H1 (cell line): ENCODE data around the gene FREM2. TPM values are rescaled to one million over a fixed set of nuclear protein-coding genes. Genes with fewer than 3 reads are reported as not detected.

ENCODE experiments used
- CTCF ChIA-PET: fragments of 300-600 bp; sonication (Branson Sonifier 250); formaldehyde crosslinking; loops from one replicate; lab custom pipeline; 2021; ENCODE audit not compliant: partially characterized antibody; lab: Charles Lee
- POLR2A ChIA-PET: fragments of 300-600 bp; sonication (Branson Sonifier 250); formaldehyde crosslinking; loops from one replicate; lab custom pipeline; 2021; ENCODE audit warnings: inconsistent platforms; ENCODE audit not compliant: partially characterized antibody; lab: Charles Lee
- DNase-seq, 2 experiments: peaks; one replicate each; pipeline versions ENCODE4 v3.0.0 to v3.0.0-alpha.2; 2010 to 2022; ENCODE audit warnings: low spot score in 2 of 2, low read depth in 1 of 2, mixed read lengths in 1 of 2
- FAIRE-seq: peaks from 2 replicates; lab custom pipeline; 2011; peaks lifted over from hg19 to GRCh38; lab: Jason Lieb, UNC
- H2AFZ ChIP-seq: 2 replicates; pipeline ENCODE4 v1.8.1; 2012; ENCODE audit warnings: low read length, inconsistent platforms
- H2AK5ac ChIP-seq: 2 replicates; pipeline ENCODE4 v1.6.1; 2013; ENCODE audit warnings: low read depth, low read length
- H2BK120ac ChIP-seq: replicated peaks from 2 replicates; pipeline ENCODE3; 2013; ENCODE audit warnings: low read depth, low read length, inconsistent platforms
- H2BK12ac ChIP-seq: 2 replicates; pipeline ENCODE4 v1.6.1; 2013; ENCODE audit warnings: low read depth, low read length
- H2BK15ac ChIP-seq: 2 replicates; pipeline ENCODE4 v1.6.1; 2013; ENCODE audit warnings: low read length
- H2BK20ac ChIP-seq: 2 replicates; pipeline ENCODE4 v1.6.1; 2013; ENCODE audit warnings: low read length
- H2BK5ac ChIP-seq: 2 replicates; pipeline ENCODE4 v1.6.1; 2013; ENCODE audit warnings: low read depth, low read length
- H3K14ac ChIP-seq: 2 replicates; pipeline ENCODE4 v1.6.1; 2013; ENCODE audit warnings: inconsistent platforms; ENCODE audit not compliant: insufficient read length
- H3K18ac ChIP-seq: 2 replicates; pipeline ENCODE4 v1.6.1; 2013; ENCODE audit warnings: low read length; ENCODE audit errors: extremely low read depth
- H3K23ac ChIP-seq: 2 replicates; pipeline ENCODE4 v1.6.1; 2013; ENCODE audit warnings: inconsistent platforms; ENCODE audit not compliant: insufficient read length
- H3K23me2 ChIP-seq: 2 replicates; pipeline ENCODE4 v1.6.1; 2013; ENCODE audit warnings: low read depth, low read length
- H3K27ac ChIP-seq: 2 replicates; pipeline ENCODE4 v1.6.1; 2011; ENCODE audit warnings: low read depth, low read length, inconsistent platforms
- H3K27me3 ChIP-seq, 4 experiments: replicated peaks in 1 of 4; 1 replicate in 1 of 4; 2 replicates in 3 of 4; pipeline versions ENCODE4 v1.6.1 to v1.8.1; 2011 to 2013; ENCODE audit warnings: low read length in 3 of 4, mild to moderate bottlenecking in 3 of 4, inconsistent platforms in 2 of 4, mixed read lengths in 2 of 4, moderate library complexity in 1 of 4; ENCODE audit not compliant: control insufficient read depth in 3 of 4, insufficient read depth in 3 of 4; ENCODE audit errors: extremely low read depth in 1 of 4
- H3K36me3 ChIP-seq, 4 experiments: 2 replicates each; pipeline versions ENCODE4 v1.6.1 to v1.8.1; 2011 to 2013; ENCODE audit warnings: mild to moderate bottlenecking in 4 of 4, low read length in 3 of 4, moderate library complexity in 2 of 4, control low read depth in 1 of 4, inconsistent platforms in 1 of 4; ENCODE audit not compliant: insufficient read depth in 4 of 4, control insufficient read depth in 2 of 4
- H3K4ac ChIP-seq: replicated peaks from 2 replicates; pipeline ENCODE3; 2013; ENCODE audit warnings: low read length, low read depth, mixed read lengths, inconsistent platforms; ENCODE audit not compliant: insufficient read length
- H3K4me1 ChIP-seq, 4 experiments: replicated peaks in 1 of 4; 1 replicate in 1 of 4; 2 replicates in 3 of 4; pipeline versions ENCODE4 v1.6.1 to v1.8.1; 2011 to 2013; ENCODE audit warnings: low read length in 3 of 4, inconsistent platforms in 2 of 4, mixed read lengths in 1 of 4; ENCODE audit not compliant: insufficient read depth in 4 of 4, control insufficient read depth in 3 of 4
- H3K4me2 ChIP-seq, 2 experiments: 2 replicates each; pipeline versions ENCODE4 v1.6.1 to v1.8.1; 2011 to 2013; ENCODE audit warnings: low read depth in 2 of 2, low read length in 2 of 2, control low read depth in 1 of 2, inconsistent platforms in 1 of 2, mild to moderate bottlenecking in 1 of 2; ENCODE audit not compliant: insufficient read depth in 1 of 2
- H3K4me3 ChIP-seq, 4 experiments: fragments of 200-600, 300-600 bp in 1 of 4; sonication (generic), shearing (Covaris generic), sonication (Bioruptor Twin) in 1 of 4; 2 replicates each; pipeline versions ENCODE4 v1.5.1 to v1.8.1; 2011 to 2016; ENCODE audit warnings: low read length in 4 of 4, low read depth in 3 of 4, control low read depth in 2 of 4, inconsistent platforms in 2 of 4, mild to moderate bottlenecking in 2 of 4, mixed read lengths in 1 of 4, moderate library complexity in 1 of 4; ENCODE audit not compliant: insufficient read depth in 2 of 4; ENCODE audit errors: extremely low read depth in 1 of 4
- H3K56ac ChIP-seq: replicated peaks from 2 replicates; pipeline ENCODE3; 2013; ENCODE audit warnings: low read depth, mild to moderate bottlenecking, mixed read lengths, low read length, inconsistent platforms; ENCODE audit not compliant: insufficient read length
- H3K79me1 ChIP-seq: 2 replicates; pipeline ENCODE4 v1.6.1; 2013; ENCODE audit warnings: low read depth, low read length, control low read depth
- H3K79me2 ChIP-seq, 2 experiments: 2 replicates each; pipeline versions ENCODE4 v1.6.1 to v1.8.1; 2012 to 2013; ENCODE audit warnings: low read length in 2 of 2, mild to moderate bottlenecking in 2 of 2, inconsistent platforms in 1 of 2; ENCODE audit not compliant: insufficient read depth in 2 of 2, control insufficient read depth in 1 of 2
- H3K9ac ChIP-seq, 4 experiments: replicated peaks in 1 of 4; 1 replicate in 1 of 4; 2 replicates in 3 of 4; pipeline versions ENCODE4 v1.6.1 to v1.8.1; 2011 to 2013; ENCODE audit warnings: low read depth in 3 of 4, low read length in 3 of 4, control low read depth in 2 of 4, mild to moderate bottlenecking in 2 of 4, moderate library complexity in 2 of 4, inconsistent platforms in 1 of 4; ENCODE audit errors: extremely low read depth in 1 of 4
- H3K9me3 ChIP-seq, 2 experiments: 2 replicates each; pipeline versions ENCODE4 v1.6.1 to v1.8.1; 2012 to 2013; ENCODE audit warnings: mild to moderate bottlenecking in 2 of 2, moderate library complexity in 2 of 2, control low read depth in 1 of 2, inconsistent platforms in 1 of 2, low read depth in 1 of 2, low read length in 1 of 2, mixed read lengths in 1 of 2; ENCODE audit not compliant: insufficient read depth in 2 of 2
- H4K20me1 ChIP-seq, 2 experiments: replicated peaks in 1 of 2; 2 replicates each; pipeline versions ENCODE3 to v1.8.1; 2011 to 2013; ENCODE audit warnings: inconsistent platforms in 2 of 2, low read length in 2 of 2, mild to moderate bottlenecking in 1 of 2; ENCODE audit not compliant: insufficient read depth in 2 of 2, control insufficient read depth in 1 of 2
- H4K5ac ChIP-seq: 2 replicates; pipeline ENCODE4 v1.6.1; 2013; ENCODE audit warnings: low read length, low read depth, mixed read lengths, inconsistent platforms; ENCODE audit not compliant: insufficient read length
- H4K8ac ChIP-seq: 2 replicates; pipeline ENCODE4 v1.8.0; 2013; ENCODE audit warnings: mild to moderate bottlenecking, moderate library complexity, low read length, inconsistent platforms; ENCODE audit not compliant: insufficient read depth; ENCODE audit errors: extremely low read depth
- H4K91ac ChIP-seq: replicated peaks from 2 replicates; pipeline ENCODE3; 2013; ENCODE audit warnings: low read length, mixed read lengths, inconsistent platforms; ENCODE audit not compliant: insufficient read length
- ASH2L ChIP-seq: fragments of 200-600, 300-600 bp; sonication (generic); IDR thresholded peaks from one replicate; pipeline ENCODE4 v1.7.1; 2017; ENCODE audit warnings: low read length
- CBX8 ChIP-seq: fragments of 300-800, 300-1000 bp; sonication (generic); IDR thresholded peaks from 2 replicates; pipeline ENCODE4 v1.7.1; 2016; ENCODE audit warnings: low read depth, low read length, borderline replicate concordance
- CHD1 ChIP-seq: IDR thresholded peaks from 2 replicates; pipeline ENCODE4 v1.6.1; 2012; ENCODE audit warnings: low read depth, low read length, improper control_type of control experiment
- CHD2 ChIP-seq: IDR thresholded peaks from 2 replicates; pipeline ENCODE4 v1.6.1; 2012; ENCODE audit warnings: low read length, improper control_type of control experiment
- FOSL1 ChIP-seq: IDR thresholded peaks from 2 replicates; pipeline ENCODE4 v1.6.1; 2011; ENCODE audit warnings: mild to moderate bottlenecking, low read depth, low read length, moderate library complexity; ENCODE audit not compliant: insufficient read depth
- HDAC6 ChIP-seq: IDR thresholded peaks from one replicate; pipeline ENCODE4 v1.7.1; 2012; ENCODE audit warnings: low read depth, mild to moderate bottlenecking, inconsistent platforms, low read length, moderate library complexity
- JUN ChIP-seq: IDR thresholded peaks from 2 replicates; pipeline ENCODE4 v1.6.1; 2011; ENCODE audit warnings: low read depth, mild to moderate bottlenecking, improper control_type of control experiment, low read length
- RFX5 ChIP-seq: IDR thresholded peaks from 2 replicates; pipeline ENCODE4 v1.6.1; 2011; ENCODE audit warnings: low read depth, low read length, improper control_type of control experiment, borderline replicate concordance
- SAP30 ChIP-seq: fragments of 300-600 bp; sonication (generic); IDR thresholded peaks from 2 replicates; pipeline ENCODE4 v1.7.1; 2012; ENCODE audit warnings: low read length, moderate library complexity, mild to moderate bottlenecking, inconsistent platforms; ENCODE audit not compliant: insufficient read depth, insufficient replicate concordance
- WGBS, 2 experiments: shearing (Covaris generic) in 1 of 2; methylation state at CpG; one replicate each; pipeline versions ENCODE4 v1.1.6 to v1.1.7; 2013 to 2015; ENCODE audit warnings: low lambda C conversion rate in 2 of 2, mixed read lengths in 2 of 2, inconsistent platforms in 1 of 2, low coverage in 1 of 2, missing lambda C conversion rate in 1 of 2; ENCODE audit not compliant: insufficient replicate concordance in 2 of 2, insufficient coverage in 1 of 2, insufficient read length in 1 of 2; ENCODE audit errors: extremely low coverage in 1 of 2, missing lambda C conversion rate in 1 of 2; 5-methylcytosine and 5-hydroxymethylcytosine counted together
- polyA plus RNA-seq, 7 experiments: library from polyadenylated mRNA; depleted of rRNA in 3 of 7; stranded (reverse) in 5 of 7; unstranded in 2 of 7; fragments of >200 nt in 5 of 7; fragments of 200-250 nt in 2 of 7; gene quantifications; 1 replicate in 5 of 7; 2 replicates in 1 of 7; 4 replicates in 1 of 7; pipeline versions ENCODE4 v1.2.1 to v1.2.3, GENCODE V29; 2011 to 2013; ENCODE audit warnings: missing spikeins in 2 of 7, mixed read lengths in 2 of 7
- total RNA-seq: library from RNA; stranded (reverse); fragmentation: NEBNext Ultra II Directional; extraction: Animal tissue kit (Norgen Biotek cat#: 25700); gene quantifications from 2 replicates; pipeline ENCODE4 v1.2.1, GENCODE V29; 2021
- TF ChIP-seq, protein P1 (sequence below): IDR thresholded peaks from 2 replicates; pipeline ENCODE4 v1.6.1; 2012; ENCODE audit warnings: low read length, inconsistent platforms
- TF ChIP-seq, protein P2 (sequence below): IDR thresholded peaks from 2 replicates; pipeline ENCODE4 v1.6.1; 2012; ENCODE audit warnings: inconsistent platforms

The FREM2 gene
- total and polyA plus RNA-seq, 2 of the 8 experiments (the other 6 are each of a cell fraction or from before 2014, with no cell fraction given): 11.6 to 22.8 TPM

DNA sequence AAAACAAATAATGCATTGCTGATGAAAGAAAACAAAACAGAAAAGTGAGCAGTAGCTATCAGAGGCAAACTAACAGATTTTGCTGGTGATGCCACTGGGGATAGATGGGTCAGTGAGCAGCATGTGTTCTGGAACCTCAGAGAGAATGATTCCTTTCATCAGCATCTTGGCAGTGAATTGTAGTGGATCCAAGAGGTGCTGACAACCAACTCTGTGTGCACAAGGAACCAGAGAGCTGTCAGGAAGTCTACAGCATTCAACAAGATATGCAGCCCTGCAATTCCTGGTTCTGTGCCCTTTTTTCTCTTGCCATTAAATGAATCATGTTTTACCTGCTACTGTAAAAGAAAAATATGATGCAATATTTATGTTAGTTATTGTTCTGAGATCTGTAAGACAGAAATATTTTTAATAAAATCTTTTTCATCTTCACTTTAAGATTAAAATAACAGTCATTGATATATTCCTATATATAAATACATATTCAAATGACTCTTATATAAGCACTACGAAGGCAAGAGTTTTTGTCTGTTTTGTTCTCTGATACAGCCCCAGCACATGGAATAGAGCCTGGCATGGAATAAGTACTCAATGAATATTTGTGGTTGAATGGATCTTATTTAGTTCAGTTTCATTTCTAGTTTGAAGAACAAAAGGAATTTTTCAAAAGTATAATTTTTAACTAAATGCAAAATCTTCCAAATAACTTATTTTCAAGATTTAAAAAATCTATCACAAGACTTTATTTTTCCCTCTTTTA lies 80.8 kb downstream of the FREM2 start:
- no peak overlapping the region for H2BK15ac ChIP-seq
- CTCF ChIA-PET: interaction anchor here (0.6 kb wide), 2 partner anchors 54 to 838 kb away, joined by 3 read pairs; no protein-coding TSS in a partner anchor
- TF ChIP-seq CHD1 (no peak), SAP30 (no peak), RFX5 (no peak), HDAC6 (no peak), CBX8 (no peak), CHD2 (no peak), ASH2L (no peak), JUN (no peak), FOSL1 (no peak)
- TF ChIP-seq, protein P1, sequence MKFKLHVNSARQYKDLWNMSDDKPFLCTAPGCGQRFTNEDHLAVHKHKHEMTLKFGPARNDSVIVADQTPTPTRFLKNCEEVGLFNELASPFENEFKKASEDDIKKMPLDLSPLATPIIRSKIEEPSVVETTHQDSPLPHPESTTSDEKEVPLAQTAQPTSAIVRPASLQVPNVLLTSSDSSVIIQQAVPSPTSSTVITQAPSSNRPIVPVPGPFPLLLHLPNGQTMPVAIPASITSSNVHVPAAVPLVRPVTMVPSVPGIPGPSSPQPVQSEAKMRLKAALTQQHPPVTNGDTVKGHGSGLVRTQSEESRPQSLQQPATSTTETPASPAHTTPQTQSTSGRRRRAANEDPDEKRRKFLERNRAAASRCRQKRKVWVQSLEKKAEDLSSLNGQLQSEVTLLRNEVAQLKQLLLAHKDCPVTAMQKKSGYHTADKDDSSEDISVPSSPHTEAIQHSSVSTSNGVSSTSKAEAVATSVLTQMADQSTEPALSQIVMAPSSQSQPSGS: no peak
- TF ChIP-seq, protein P2, sequence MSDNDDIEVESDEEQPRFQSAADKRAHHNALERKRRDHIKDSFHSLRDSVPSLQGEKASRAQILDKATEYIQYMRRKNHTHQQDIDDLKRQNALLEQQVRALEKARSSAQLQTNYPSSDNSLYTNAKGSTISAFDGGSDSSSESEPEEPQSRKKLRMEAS: no peak

More for the DNA sequence above, 80.8 kb downstream of the FREM2 start:
- no peak overlapping the region for H4K5ac ChIP-seq
- no peak overlapping the region for H3K14ac ChIP-seq
- no peak overlapping the region for H2BK120ac ChIP-seq
- no peak overlapping the region for H2AK5ac ChIP-seq
- no peak overlapping the region for H3K4me3 ChIP-seq
- H3K23me2 ChIP-seq: no peaks in the 10 kb centered on the region
- H3K4me1 ChIP-seq: peaks cover 0 to 9% (median 0%) of the 10 kb centered on the region in 4 experiments; a peak in 3 of 7 replicates
- no peak overlapping the region for H4K8ac ChIP-seq
- H4K91ac ChIP-seq: no peak overlapping the region
- H3K36me3 ChIP-seq: no peaks in the 10 kb centered on the region; a peak in 1 of 8 replicates
- no peak overlapping the region for H3K27ac ChIP-seq
- H3K79me1 ChIP-seq: no peaks in the 10 kb centered on the region
- no peak overlapping the region for H3K56ac ChIP-seq
- no peaks in the 10 kb centered on the region for H3K27me3 ChIP-seq
- DNase-seq: no peak
- no peak overlapping the region for H2BK12ac ChIP-seq
- WGBS, 2 experiments: 93% methylated on average over 1 of the region's 1 CpG; no CpG with 5 or more reads in 1 of the 2 experiments
- no peak overlapping the region for H3K4ac ChIP-seq
- no peak overlapping the region for H2BK5ac ChIP-seq
- H2AFZ ChIP-seq: no peak overlapping the region
- no peak overlapping the region for H3K18ac ChIP-seq
- H3K79me2 ChIP-seq: no peaks in the 10 kb centered on the region
- H2BK20ac ChIP-seq: no peak overlapping the region
- H3K4me2 ChIP-seq: no peak overlapping the region
- no peaks in the 10 kb centered on the region for H4K20me1 ChIP-seq
- no peaks in the 10 kb centered on the region for H3K9me3 ChIP-seq
- H3K9ac ChIP-seq: no peak overlapping the region
- no peak for FAIRE-seq
- POLR2A ChIA-PET: interaction anchor here (1.4 kb wide), 1 partner anchor 81 kb away, joined by 4 read pairs; the partner anchor contains the start of gene FREM2
- no peak overlapping the region for H3K23ac ChIP-seq
